Suprapubic skin (tissue), 4 donors: ENCODE results near the gene FAF1.

ENCODE experiments used
- CTCF ChIP-seq, 2 donors: fragments of 200-600 bp in 1 of 2; fragments of 450-650 bp in 1 of 2; sonication (generic) in 1 of 2; IDR thresholded peaks; one replicate each; pipeline ENCODE4 v1.5.1; 2016 to 2019; ENCODE audit warnings: antibody characterized with exemption in 2 of 2, mild to moderate bottlenecking in 1 of 2, moderate library complexity in 1 of 2
- EP300 ChIP-seq: sonication (generic); formaldehyde crosslinking; IDR thresholded peaks from one replicate; pipeline ENCODE4 v1.6.1; 2017; ENCODE audit warnings: antibody characterized with exemption
- POLR2A ChIP-seq, 2 donors: fragments of 450-650 bp; IDR thresholded peaks; one replicate each; pipeline ENCODE4 v1.6.1; 2017; ENCODE audit warnings: antibody characterized with exemption in 2 of 2, mild to moderate bottlenecking in 2 of 2, moderate library complexity in 2 of 2
- POLR2AphosphoS5 ChIP-seq, 3 donors: sonication (generic); formaldehyde crosslinking; IDR thresholded peaks; one replicate each; pipeline ENCODE4 v1.6.1; 2017; ENCODE audit warnings: antibody characterized with exemption in 3 of 3

GRCh38 chr1:50441183-50441582 is 518.9 kb downstream of the FAF1 start:
- TF ChIP-seq CTCF (IDR thresholded peaks at IDR 0.05) = no peak
- TF ChIP-seq EP300 = no peak
- no peak for TF ChIP-seq POLR2A (IDR thresholded peaks at IDR 0.05)
- no peak for TF ChIP-seq POLR2AphosphoS5 (IDR thresholded peaks at IDR 0.05)
